Measurements from ENCODE around the gene KMT2C.

KMT2C gene

GRCh38 chr7:152189061-152189460 lies 246.7 kb downstream of the KMT2C start:
- DNase-seq: no peak

- DNase-seq: no peak
Measured at GRCh38 chr7:152185558-152185957, 250.2 kb downstream of the KMT2C start.

- no peak for DNase-seq
Measured at GRCh38 chr7:152180587-152180986, 255.2 kb downstream of the KMT2C start.

- no peak for DNase-seq
Measured at GRCh38 chr7:152180048-152180447, 255.8 kb downstream of the KMT2C start.

- no peak for DNase-seq
Measured at GRCh38 chr7:152178405-152179058, 257.3 kb downstream of the KMT2C start.

GRCh38 chr7:152177681-152178404 lies 258.0 kb downstream of the KMT2C start:
- DNase-seq: no peak

GRCh38 chr7:152176797-152177196 lies 259.0 kb downstream of the KMT2C start:
- no peak for DNase-seq

GRCh38 chr7:152173372-152174070 lies 262.3 kb downstream of the KMT2C start:
- no peak for DNase-seq

GRCh38 chr7:152162287-152162686 lies 273.5 kb downstream of the KMT2C start:
- DNase-seq: no peak

- no peak for DNase-seq
Measured at GRCh38 chr7:152161171-152161570, 274.6 kb downstream of the KMT2C start.

GRCh38 chr7:152158801-152159587 lies 276.8 kb downstream of the KMT2C start:
- DNase-seq: no peak

- DNase-seq: no peak
Measured at GRCh38 chr7:152152267-152152666, 283.5 kb downstream of the KMT2C start.

GRCh38 chr7:152149363-152149762 lies 286.4 kb downstream of the KMT2C start:
- DNase-seq: no peak

GRCh38 chr7:152148706-152149105 lies 287.1 kb downstream of the KMT2C start:
- no peak for DNase-seq

GRCh38 chr7:152145853-152146466 lies 289.8 kb downstream of the KMT2C start:
- no peak for DNase-seq

GRCh38 chr7:152144557-152145245 lies 291.1 kb downstream of the KMT2C start:
- DNase-seq: no peak

GRCh38 chr7:152142976-152143595 lies 292.7 kb downstream of the KMT2C start:
- no peak for DNase-seq

- DNase-seq: no peak
Measured at GRCh38 chr7:152140560-152140959, 295.2 kb downstream of the KMT2C start.

GRCh38 chr7:152140067-152140466 lies 295.7 kb downstream of the KMT2C start:
- no peak for DNase-seq

GRCh38 chr7:152137476-152138025 lies 298.3 kb downstream of the KMT2C start:
- no peak for DNase-seq

- DNase-seq: no peak
Measured at GRCh38 chr7:152136686-152137085, 299.1 kb downstream of the KMT2C start.

Data from KG1 (cell line).